Neural cell (in vitro differentiated cells): Measurements from ENCODE around the gene FAM47A. TPM values are rescaled to one million over a fixed set of nuclear protein-coding genes. Genes with fewer than 3 reads are reported as not detected.

Source experiments
- H2AFZ ChIP-seq: fragments of 200-600, 300-800 bp; sonication (generic), shearing (Covaris generic); 2 replicates; pipeline ENCODE4 v1.6.0; 2014; ENCODE audit warnings: low read depth, mild to moderate bottlenecking, antibody characterized with exemption, low read length, moderate library complexity
- H3F3A ChIP-seq: fragments of 200-600 bp; shearing (Covaris generic); 2 replicates; pipeline ENCODE4 v1.6.1; 2016; ENCODE audit warnings: mild to moderate bottlenecking, moderate library complexity, mixed read lengths, antibody characterized with exemption, low read length; ENCODE audit not compliant: insufficient read depth, poor library complexity, severe bottlenecking
- H3K27ac ChIP-seq: fragments of 200-600, 300-800 bp; sonication (generic), shearing (Covaris generic); 2 replicates; pipeline ENCODE4 v1.5.1; 2014; ENCODE audit warnings: mild to moderate bottlenecking, low read length, moderate library complexity
- H3K27me3 ChIP-seq: fragments of 300-800, 200-600 bp; sonication (generic), shearing (Covaris generic); 2 replicates; pipeline ENCODE4 v1.6.0; 2014; ENCODE audit warnings: mild to moderate bottlenecking, low read depth, low read length, moderate library complexity; ENCODE audit not compliant: insufficient read depth
- H3K36me3 ChIP-seq: fragments of 300-800, 200-600 bp; sonication (generic), shearing (Covaris generic); 2 replicates; pipeline ENCODE4 v1.5.1; 2014; ENCODE audit warnings: mild to moderate bottlenecking, antibody characterized with exemption, low read length, moderate library complexity; ENCODE audit not compliant: insufficient read depth
- H3K4me2 ChIP-seq: fragments of 300-800, 200-600 bp; sonication (generic), shearing (Covaris generic); 2 replicates; pipeline ENCODE4 v1.6.0; 2014; ENCODE audit warnings: mild to moderate bottlenecking, low read length
- H3K4me3 ChIP-seq: fragments of 300-800, 200-600 bp; sonication (generic), shearing (Covaris generic); 2 replicates; pipeline ENCODE4 v1.5.1; 2014; ENCODE audit warnings: mild to moderate bottlenecking, low read length, moderate library complexity
- H3K79me2 ChIP-seq: fragments of 200-600 bp; shearing (Covaris generic); replicated peaks from 2 replicates; pipeline ENCODE4 v1.6.0; 2014; ENCODE audit warnings: mild to moderate bottlenecking, low read length, moderate library complexity; ENCODE audit not compliant: insufficient read depth
- H3K9ac ChIP-seq: fragments of 300-800, 200-600 bp; sonication (generic), shearing (Covaris generic); 2 replicates; pipeline ENCODE4 v1.6.1; 2016; ENCODE audit warnings: mild to moderate bottlenecking, low read length, mixed read lengths
- H3K9me2 ChIP-seq: fragments of 200-600 bp; shearing (Covaris generic); 2 replicates; pipeline ENCODE4 v1.6.1; 2016; ENCODE audit warnings: mild to moderate bottlenecking, low read length, mixed read lengths; ENCODE audit not compliant: insufficient read depth
- H3K9me3 ChIP-seq: fragments of 200-600, 300-800 bp; sonication (generic), shearing (Covaris generic); 2 replicates; pipeline ENCODE4 v1.6.1; 2016; ENCODE audit warnings: mild to moderate bottlenecking, mixed run types, low read length, moderate library complexity, mixed read lengths
- H4K20me1 ChIP-seq: fragments of 200-600 bp; shearing (Covaris generic); 2 replicates; pipeline ENCODE4 v1.6.1; 2016; ENCODE audit warnings: mild to moderate bottlenecking, mixed run types; ENCODE audit not compliant: insufficient read depth
- CTCF ChIP-seq: fragments of 450-650 bp; IDR thresholded peaks from 2 replicates; pipeline ENCODE4 v1.5.1; 2014; ENCODE audit warnings: antibody characterized with exemption, mild to moderate bottlenecking, moderate library complexity; ENCODE audit not compliant: poor library complexity, severe bottlenecking
- EP300 ChIP-seq: fragments of 450-650 bp; conservative IDR thresholded peaks from 2 replicates; pipeline ENCODE4 v1.6.1; 2014; ENCODE audit warnings: antibody characterized with exemption, mild to moderate bottlenecking, moderate library complexity; ENCODE audit not compliant: poor library complexity, severe bottlenecking
- EZH2 ChIP-seq: fragments of 200-600, 300-800 bp; shearing (Covaris generic), sonication (generic); IDR thresholded peaks from 2 replicates; pipeline ENCODE4 v1.6.1; 2014; ENCODE audit warnings: antibody characterized with exemption, low read length, borderline replicate concordance, mild to moderate bottlenecking; ENCODE audit not compliant: insufficient read depth, poor library complexity, severe bottlenecking
- MXI1 ChIP-seq: fragments of 450-650 bp; conservative IDR thresholded peaks from 2 replicates; pipeline ENCODE4 v1.6.1; 2014; ENCODE audit warnings: antibody characterized with exemption, mild to moderate bottlenecking; ENCODE audit not compliant: poor library complexity, severe bottlenecking
- POLR2AphosphoS5 ChIP-seq: IDR thresholded peaks from 2 replicates; pipeline ENCODE4 v1.6.1; 2012
- RAD21 ChIP-seq: fragments of 450-650 bp; conservative IDR thresholded peaks from 2 replicates; pipeline ENCODE4 v1.6.1; 2014; ENCODE audit warnings: antibody characterized with exemption, mild to moderate bottlenecking, moderate library complexity
- REST ChIP-seq: IDR thresholded peaks from 2 replicates; pipeline ENCODE4 v1.6.1; 2012; ENCODE audit warnings: borderline replicate concordance
- SMC3 ChIP-seq: fragments of 450-650 bp; conservative IDR thresholded peaks from 2 replicates; pipeline ENCODE4 v1.6.1; 2014; ENCODE audit warnings: antibody characterized with exemption, mild to moderate bottlenecking, moderate library complexity; ENCODE audit not compliant: poor library complexity
- TAF1 ChIP-seq: IDR thresholded peaks from 2 replicates; pipeline ENCODE4 v1.6.1; 2012; ENCODE audit warnings: low read depth
- polyA minus RNA-seq: library from RNA; depleted of rRNA, polyadenylated mRNA; stranded (reverse); fragments of >200 nt; gene quantifications from 2 replicates; pipeline ENCODE4 v1.2.3, GENCODE V29; 2014
- polyA plus RNA-seq: library from polyadenylated mRNA; depleted of rRNA; stranded (reverse); fragments of >200 nt; gene quantifications from 2 replicates; pipeline ENCODE4 v1.2.3, GENCODE V29; 2014

FAM47A gene
- polyA plus RNA-seq = not detected in 2 replicates
- polyA minus RNA-seq = not detected in 2 replicates

DNA sequence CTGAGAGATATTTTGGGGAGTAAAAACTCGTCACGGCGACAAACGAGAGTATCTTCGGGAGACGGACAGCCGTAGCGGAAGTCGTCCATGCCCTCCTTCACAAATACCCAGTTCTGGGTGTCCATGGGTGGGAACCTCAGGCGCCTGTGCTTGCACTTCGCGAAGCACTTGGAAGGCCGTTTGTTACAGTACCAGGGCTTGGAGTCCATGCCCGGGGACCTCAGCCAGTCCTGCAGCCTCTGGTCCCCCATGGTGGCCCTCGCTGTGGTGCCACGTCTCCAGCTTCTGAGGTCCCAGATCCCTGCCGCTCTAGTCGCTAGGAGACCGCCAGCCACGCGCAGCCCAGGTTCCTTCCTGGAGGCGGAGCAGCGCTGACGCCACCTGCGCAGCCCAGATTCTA lies at the start of gene FAM47A:
TSS of gene FAM47A (minus strand) at position 287 of the 400 bp plus-strand sequence. CDS start at position 251, 36 bp downstream.
- Histone ChIP-seq H4K20me1 (no peaks in the 10 kb centered on the region), H3K9me2 (no peaks in the 10 kb centered on the region)
- TF ChIP-seq REST (no peak), TAF1 (no peak)

DNA sequence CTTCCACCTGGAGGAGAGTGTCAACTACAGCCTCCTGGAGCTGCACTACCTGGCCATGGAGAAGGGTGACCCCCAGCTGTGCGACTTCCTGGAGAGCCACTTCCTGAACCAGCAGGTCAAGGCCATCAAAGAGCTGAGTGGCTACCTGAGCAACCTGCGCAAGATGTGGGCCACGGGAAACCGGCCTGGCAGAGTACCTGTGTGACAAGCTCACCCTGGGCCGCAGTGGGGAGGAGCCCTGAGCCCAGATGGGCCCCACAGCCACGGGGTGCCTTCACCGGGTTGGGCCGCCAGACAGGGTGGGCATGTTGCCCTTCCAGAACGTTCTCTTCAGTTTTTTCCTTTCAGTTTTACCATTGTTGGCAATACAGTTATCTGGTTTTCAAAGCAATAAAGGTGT lies 15.2 kb upstream of the FAM47A start:
- H3K4me2 ChIP-seq = no peak overlapping the region
- H3K27ac ChIP-seq = no peak overlapping the region
- no peak for TF ChIP-seq MXI1
- TF ChIP-seq EZH2 = no peak
- no peak for TF ChIP-seq RAD21
- TF ChIP-seq SMC3 = no peak
- TF ChIP-seq TAF1 = no peak
- TF ChIP-seq EP300 = no peak
- TF ChIP-seq REST = no peak
- no peak for TF ChIP-seq CTCF
- TF ChIP-seq POLR2AphosphoS5 = no peak
- no peaks in the 10 kb centered on the region for H3K36me3 ChIP-seq
- no peaks in the 10 kb centered on the region for H4K20me1 ChIP-seq
- H3F3A ChIP-seq = no peaks in the 10 kb centered on the region
- no peak overlapping the region for H3K4me3 ChIP-seq
- no peak overlapping the region for H3K9ac ChIP-seq
- no peaks in the 10 kb centered on the region for H3K9me2 ChIP-seq
- H3K79me2 ChIP-seq = no peaks in the 10 kb centered on the region
- H3K27me3 ChIP-seq = no peaks in the 10 kb centered on the region
- H3K9me3 ChIP-seq = no peaks in the 10 kb centered on the region
- H2AFZ ChIP-seq = no peak overlapping the region

More for the DNA sequence above, at the start of gene FAM47A:
- Histone ChIP-seq H3F3A (no peaks in the 10 kb centered on the region), H3K27ac (no peak within 1 kb of the TSS), H3K4me2 (no peak within 1 kb of the TSS), H3K79me2 (no peaks in the 10 kb centered on the region), H3K36me3 (no peaks in the 10 kb centered on the region), H2AFZ (no peak within 1 kb of the TSS), H3K27me3 (no peaks in the 10 kb centered on the region), H3K4me3 (no peak within 1 kb of the TSS), H3K9me3 (no peaks in the 10 kb centered on the region), H3K9ac (no peak within 1 kb of the TSS)
